HL-60 (cell line): ENCODE data around the gene EEIG2.
"Not testable (repeated sequence)": the region's sequence is repeated elsewhere in the genome, so short reads cannot be mapped to it uniquely, and the experiment has no call there.

ENCODE experiments used
- DNase-seq, 2 experiments: peaks; one replicate each; pipeline ENCODE4 v3.0.0-alpha.2; 2010 to 2020; ENCODE audit warnings: low read depth in 1 of 2, low spot score in 1 of 2
- H3K27ac ChIP-seq: fragments of 250-450 bp; sonication (Bioruptor Pico); replicated peaks from 2 replicates; pipeline ENCODE4 v1.5.1; 2020; ENCODE audit warnings: mild to moderate bottlenecking, moderate library complexity
- H3K27me3 ChIP-seq: fragments of 250-450 bp; sonication (Bioruptor Pico); 2 replicates; pipeline ENCODE4 v1.5.1; 2021; ENCODE audit warnings: mild to moderate bottlenecking, moderate library complexity; ENCODE audit not compliant: insufficient read depth, poor library complexity, severe bottlenecking
- H3K4me3 ChIP-seq: replicated peaks from 2 replicates; pipeline ENCODE4 v1.5.1; 2011; ENCODE audit warnings: mild to moderate bottlenecking, control low read depth, low read length; ENCODE audit not compliant: insufficient read depth
- CTCF ChIP-seq: IDR thresholded peaks from one replicate; pipeline ENCODE4 v1.5.1; 2011; ENCODE audit warnings: low read length, control low read depth, inconsistent platforms; ENCODE audit not compliant: insufficient read depth
- GABPA ChIP-seq: IDR thresholded peaks from 2 replicates; pipeline ENCODE4 v1.6.1; 2012; ENCODE audit warnings: low read depth
- POLR2AphosphoS5 ChIP-seq: IDR thresholded peaks from 2 replicates; pipeline ENCODE4 v1.6.1; 2012; ENCODE audit warnings: low read depth
- SPI1 ChIP-seq: IDR thresholded peaks from 2 replicates; pipeline ENCODE4 v1.6.1; 2012; ENCODE audit warnings: low read depth, mild to moderate bottlenecking, borderline replicate concordance
- TF ChIP-seq, protein P1 (sequence below): IDR thresholded peaks from 2 replicates; pipeline ENCODE4 v1.6.1; 2012; ENCODE audit warnings: low read depth; ENCODE audit not compliant: insufficient replicate concordance

EEIG2 gene

DNA sequence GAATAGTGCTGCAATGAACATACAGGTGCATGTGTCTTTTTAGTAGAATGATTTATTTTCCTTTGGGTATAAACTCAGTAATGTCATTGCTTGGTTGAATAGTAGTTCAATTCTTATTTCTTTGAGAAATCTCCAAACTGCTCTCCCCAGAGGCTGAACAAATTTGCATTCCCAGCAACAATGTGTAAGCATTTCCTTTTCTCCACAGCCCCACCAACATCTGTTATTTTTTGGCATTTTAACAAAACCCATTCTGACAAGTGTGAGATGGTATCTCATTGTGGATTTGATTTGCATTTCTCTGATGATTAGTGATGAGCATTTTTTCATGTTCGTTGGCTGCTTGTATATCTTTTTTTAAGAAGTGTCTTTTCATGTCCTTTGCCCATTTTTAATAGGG lies 21.9 kb upstream of the EEIG2 start:
- no peaks in the 10 kb centered on the region for H3K27me3 ChIP-seq
- no peak for DNase-seq
- no peak for TF ChIP-seq POLR2AphosphoS5
- no peak for TF ChIP-seq CTCF
- TF ChIP-seq, protein P1, sequence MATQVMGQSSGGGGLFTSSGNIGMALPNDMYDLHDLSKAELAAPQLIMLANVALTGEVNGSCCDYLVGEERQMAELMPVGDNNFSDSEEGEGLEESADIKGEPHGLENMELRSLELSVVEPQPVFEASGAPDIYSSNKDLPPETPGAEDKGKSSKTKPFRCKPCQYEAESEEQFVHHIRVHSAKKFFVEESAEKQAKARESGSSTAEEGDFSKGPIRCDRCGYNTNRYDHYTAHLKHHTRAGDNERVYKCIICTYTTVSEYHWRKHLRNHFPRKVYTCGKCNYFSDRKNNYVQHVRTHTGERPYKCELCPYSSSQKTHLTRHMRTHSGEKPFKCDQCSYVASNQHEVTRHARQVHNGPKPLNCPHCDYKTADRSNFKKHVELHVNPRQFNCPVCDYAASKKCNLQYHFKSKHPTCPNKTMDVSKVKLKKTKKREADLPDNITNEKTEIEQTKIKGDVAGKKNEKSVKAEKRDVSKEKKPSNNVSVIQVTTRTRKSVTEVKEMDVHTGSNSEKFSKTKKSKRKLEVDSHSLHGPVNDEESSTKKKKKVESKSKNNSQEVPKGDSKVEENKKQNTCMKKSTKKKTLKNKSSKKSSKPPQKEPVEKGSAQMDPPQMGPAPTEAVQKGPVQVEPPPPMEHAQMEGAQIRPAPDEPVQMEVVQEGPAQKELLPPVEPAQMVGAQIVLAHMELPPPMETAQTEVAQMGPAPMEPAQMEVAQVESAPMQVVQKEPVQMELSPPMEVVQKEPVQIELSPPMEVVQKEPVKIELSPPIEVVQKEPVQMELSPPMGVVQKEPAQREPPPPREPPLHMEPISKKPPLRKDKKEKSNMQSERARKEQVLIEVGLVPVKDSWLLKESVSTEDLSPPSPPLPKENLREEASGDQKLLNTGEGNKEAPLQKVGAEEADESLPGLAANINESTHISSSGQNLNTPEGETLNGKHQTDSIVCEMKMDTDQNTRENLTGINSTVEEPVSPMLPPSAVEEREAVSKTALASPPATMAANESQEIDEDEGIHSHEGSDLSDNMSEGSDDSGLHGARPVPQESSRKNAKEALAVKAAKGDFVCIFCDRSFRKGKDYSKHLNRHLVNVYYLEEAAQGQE, result no peak
- TF ChIP-seq GABPA, result no peak
- no peak for TF ChIP-seq SPI1
- H3K27ac ChIP-seq, result no peak overlapping the region
- H3K4me3 ChIP-seq, result no peak overlapping the region

- H3K27me3 ChIP-seq, result no peaks in the 10 kb centered on the region
- H3K4me3 ChIP-seq, result no peak overlapping the region
- no peak for DNase-seq
- TF ChIP-seq SPI1, result no peak
- TF ChIP-seq, protein P1, result no peak
- no peak for TF ChIP-seq GABPA
- TF ChIP-seq CTCF, result no peak
- no peak for TF ChIP-seq POLR2AphosphoS5
- no peak overlapping the region for H3K27ac ChIP-seq
Observed at GRCh38 chr1:108540977-108541376, 18.9 kb upstream of the EEIG2 start.

DNA sequence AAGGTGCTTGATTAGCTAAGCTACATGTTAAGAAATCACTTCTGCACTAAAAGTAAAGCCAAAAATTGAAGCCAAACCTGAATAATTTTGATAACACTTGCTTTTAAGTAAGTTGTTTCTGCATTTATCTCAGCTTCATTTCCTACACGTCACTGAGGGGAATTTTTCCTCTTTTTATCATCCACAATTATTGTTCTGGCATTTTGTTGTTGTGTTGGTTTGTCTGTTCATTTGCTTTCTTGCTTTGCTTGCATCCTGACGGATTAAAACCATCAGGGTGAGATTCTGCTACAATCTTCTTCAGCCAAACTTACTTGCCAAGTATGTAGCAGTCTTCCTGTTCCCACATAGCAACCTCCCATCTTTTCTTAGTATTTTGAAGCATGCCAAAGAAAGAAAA lies 18.0 kb upstream of the EEIG2 start:
- TF ChIP-seq, protein P1, result no peak
- no peak for TF ChIP-seq CTCF
- TF ChIP-seq POLR2AphosphoS5, result no peak
- TF ChIP-seq GABPA, result no peak
- no peak for TF ChIP-seq SPI1
- Histone ChIP-seq H3K27me3 (no peaks in the 10 kb centered on the region), H3K27ac (no peak overlapping the region), H3K4me3 (no peak overlapping the region)
- DNase-seq, result no peak

DNA sequence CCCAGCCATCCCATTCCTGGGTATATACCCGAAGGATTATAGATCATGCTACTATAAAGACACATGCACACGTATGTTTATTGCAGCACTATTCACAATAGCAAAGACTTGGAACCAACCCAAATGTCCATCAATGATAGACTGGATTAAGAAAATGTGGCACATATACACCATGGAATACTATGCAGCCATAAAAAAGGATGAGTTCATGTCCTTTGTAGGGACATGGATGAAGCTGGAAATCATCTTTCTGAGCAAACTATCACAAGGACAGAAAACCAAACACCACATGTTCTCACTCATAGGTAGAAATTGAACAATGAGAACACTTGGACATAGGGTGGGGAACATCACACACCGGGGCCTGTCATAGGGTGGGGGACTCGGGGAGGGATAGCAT lies 12.4 kb upstream of the EEIG2 start:
- not testable (repeated sequence) for H3K27ac ChIP-seq, H3K27me3 ChIP-seq, DNase-seq, H3K4me3 ChIP-seq
